Endothelial cell of umbilical vein (primary cell): ENCODE data around the gene SDHB. TPM values are rescaled to one million over a fixed set of nuclear protein-coding genes. Genes with fewer than 3 reads are reported as not detected.

Experiments
- BruUV-seq: library from RNA; stranded (reverse); fragments of 400-500 nt; replicated peaks from 2 replicates; lab custom pipeline; 2021; lab: Mats Ljungman, UMichigan
- CTCF ChIA-PET: fragments of 300-600, 350-600 bp; sonication (Branson Sonifier 250); formaldehyde crosslinking; loops from one replicate; lab custom pipeline; 2021; ENCODE audit warnings: antibody characterized with exemption, inconsistent platforms; lab: Charles Lee
- POLR2A ChIA-PET: fragments of 300-600, 350-600 bp; sonication (Branson Sonifier 250); formaldehyde crosslinking; loops from one replicate; lab custom pipeline; 2021; ENCODE audit warnings: antibody characterized with exemption, inconsistent platforms; lab: Charles Lee
- DNase-seq: peaks from one replicate; pipeline ENCODE4 v3.0.0-alpha.2; 2011; ENCODE audit warnings: low read depth, low spot score
- FAIRE-seq: peaks from 2 replicates; lab custom pipeline; 2011; peaks lifted over from hg19 to GRCh38; lab: Jason Lieb, UNC
- H2AFZ ChIP-seq: 2 replicates; pipeline ENCODE4 v1.6.0; 2012; ENCODE audit warnings: low read depth, low read length, control low read depth, inconsistent platforms
- H3K27ac ChIP-seq: 2 replicates; pipeline ENCODE4 v1.5.1; 2011; ENCODE audit warnings: low read depth, mild to moderate bottlenecking, control low read depth, low read length, moderate library complexity; ENCODE audit not compliant: insufficient read depth
- H3K27me3 ChIP-seq, 2 experiments: 2 replicates each; pipeline versions ENCODE4 v1.6.0 to v1.6.1; 2011; ENCODE audit warnings: low read length in 2 of 2, mixed read lengths in 1 of 2; ENCODE audit not compliant: control insufficient read depth in 2 of 2, insufficient read depth in 2 of 2
- H3K36me3 ChIP-seq, 2 experiments: 2 replicates in 1 of 2; 3 replicates in 1 of 2; pipeline ENCODE4 v1.5.1; 2011; ENCODE audit warnings: low read length in 2 of 2, mild to moderate bottlenecking in 1 of 2, moderate library complexity in 1 of 2; ENCODE audit not compliant: control insufficient read depth in 2 of 2, insufficient read depth in 2 of 2; ENCODE audit errors: extremely low read depth in 1 of 2
- H3K4me1 ChIP-seq: 3 replicates; pipeline ENCODE4 v1.5.1; 2011; ENCODE audit warnings: mild to moderate bottlenecking, low read length; ENCODE audit not compliant: control insufficient read depth, insufficient read depth; ENCODE audit errors: extremely low read depth
- H3K4me2 ChIP-seq: 2 replicates; pipeline ENCODE4 v1.6.1; 2011; ENCODE audit warnings: low read length, control low read depth, mixed read lengths; ENCODE audit not compliant: insufficient read depth
- H3K4me3 ChIP-seq, 3 experiments: fragments of 200-600 bp in 1 of 3; sonication (generic), shearing (Covaris generic) in 1 of 3; replicated peaks in 1 of 3; 2 replicates each; pipeline ENCODE4 v1.5.1; 2011 to 2016; ENCODE audit warnings: control low read depth in 3 of 3, low read length in 3 of 3, mild to moderate bottlenecking in 2 of 3, inconsistent platforms in 1 of 3, low read depth in 1 of 3, moderate library complexity in 1 of 3; ENCODE audit not compliant: insufficient read depth in 1 of 3
- H3K79me2 ChIP-seq: 2 replicates; pipeline ENCODE4 v1.6.0; 2012; ENCODE audit warnings: low read length, inconsistent platforms; ENCODE audit not compliant: control insufficient read depth, insufficient read depth
- H3K9ac ChIP-seq: replicated peaks from 2 replicates; pipeline ENCODE3; 2011; ENCODE audit warnings: low read length, control low read depth; ENCODE audit not compliant: insufficient read depth; ENCODE audit errors: extremely low read depth
- H3K9me1 ChIP-seq: replicated peaks from 3 replicates; pipeline ENCODE4 v1.6.0; 2011; ENCODE audit warnings: mild to moderate bottlenecking, low read length; ENCODE audit not compliant: control insufficient read depth, insufficient read depth; ENCODE audit errors: extremely low read depth
- H3K9me3 ChIP-seq: replicated peaks from 2 replicates; pipeline ENCODE4 v1.5.1; 2012; ENCODE audit warnings: low read length, inconsistent platforms; ENCODE audit not compliant: control insufficient read depth, insufficient read depth
- H4K20me1 ChIP-seq: replicated peaks from 2 replicates; pipeline ENCODE3; 2011; ENCODE audit warnings: mild to moderate bottlenecking, low read length; ENCODE audit not compliant: control insufficient read depth, insufficient read depth; ENCODE audit errors: extremely low read depth
- CTCF ChIP-seq, 2 donors: IDR thresholded peaks; 1 replicate in 1 of 2; 2 replicates in 1 of 2; pipeline ENCODE4 v1.5.1; 2011; ENCODE audit warnings: low read length in 2 of 2, mild to moderate bottlenecking in 2 of 2, moderate library complexity in 2 of 2, control low read depth in 1 of 2, inconsistent platforms in 1 of 2, low read depth in 1 of 2; ENCODE audit not compliant: insufficient read depth in 1 of 2; ENCODE audit errors: extremely low read depth in 1 of 2
- EZH2 ChIP-seq: IDR thresholded peaks from 2 replicates; pipeline ENCODE4 v1.6.1; 2012; ENCODE audit warnings: borderline replicate concordance, low read depth, mild to moderate bottlenecking, moderate library complexity, low read length, inconsistent platforms; ENCODE audit not compliant: severe bottlenecking
- FOS ChIP-seq: IDR thresholded peaks from 2 replicates; pipeline ENCODE4 v1.6.1; 2011; ENCODE audit warnings: mild to moderate bottlenecking, low read length, moderate library complexity, borderline replicate concordance; ENCODE audit not compliant: insufficient read depth
- GATA2 ChIP-seq: IDR thresholded peaks from 2 replicates; pipeline ENCODE4 v1.7.0; 2011; ENCODE audit warnings: low read depth, mild to moderate bottlenecking, moderate library complexity, mixed read lengths, low read length; ENCODE audit not compliant: insufficient read length, insufficient read depth
- JUN ChIP-seq: IDR thresholded peaks from 2 replicates; pipeline ENCODE4 v1.6.1; 2011; ENCODE audit warnings: borderline replicate concordance, low read depth; ENCODE audit not compliant: insufficient read length, insufficient read depth
- MAX ChIP-seq: IDR thresholded peaks from 2 replicates; pipeline ENCODE4 v1.6.1; 2011; ENCODE audit not compliant: insufficient read depth, insufficient read length
- MYC ChIP-seq: IDR thresholded peaks from one replicate; pipeline ENCODE4 v1.6.1; 2011; ENCODE audit warnings: mild to moderate bottlenecking, low read depth, low read length
- POLR2A ChIP-seq: IDR thresholded peaks from 2 replicates; pipeline ENCODE4 v1.6.1; 2012; ENCODE audit warnings: low read depth, mild to moderate bottlenecking, control low read depth, low read length
- POLR2AphosphoS5 ChIP-seq: IDR thresholded peaks from 2 replicates; pipeline ENCODE4 v1.6.1; 2012; ENCODE audit warnings: low read depth, mild to moderate bottlenecking, control low read depth, low read length, moderate library complexity; ENCODE audit not compliant: insufficient read depth
- dilution Hi-C: fragments of 300-500 bp; cut with MboI; formaldehyde crosslinking; loops from one replicate; pipeline ENCODE4 v1.15.0; 2019; ENCODE audit warnings: low sequenced_read_pairs; ENCODE audit not compliant: extremely low pct_ligation_motif_present
- intact Hi-C: fragments of 100-400 bp; cut with micrococcal nuclease; formaldehyde crosslinking; loops from one replicate; pipeline ENCODE4 v1.10.0; 2022
- polyA plus RNA-seq, 4 experiments: library from polyadenylated mRNA; depleted of rRNA in 3 of 4; stranded (reverse) in 3 of 4; unstranded in 1 of 4; fragments of >200 nt; gene quantifications; 2 replicates each; pipeline versions ENCODE4 v1.2.1 to v1.2.3, GENCODE V29; 2011 to 2012; ENCODE audit warnings: missing spikeins in 1 of 4
- total RNA-seq: library from RNA; stranded (reverse); gene quantifications from 2 replicates; pipeline ENCODE4 v1.2.3, GENCODE V29; 2021

The SDHB gene
- total and polyA plus RNA-seq, 2 donors (not counting 3 experiments of a cell fraction or from before 2014, with no cell fraction given): 96.2 to 98.1 TPM

- Histone ChIP-seq H4K20me1 (no peaks in the 10 kb centered on the region), H3K4me1 (no peaks in the 10 kb centered on the region), H2AFZ (no peak overlapping the region), H3K36me3 (no peaks in the 10 kb centered on the region), H3K4me2 (no peak overlapping the region), H3K27me3 (no peaks in the 10 kb centered on the region), H3K4me3 (no peak overlapping the region), H3K9me3 (no peaks in the 10 kb centered on the region), H3K9me1 (no peaks in the 10 kb centered on the region), H3K79me2 (no peaks in the 10 kb centered on the region), H3K27ac (no peak overlapping the region), H3K9ac (no peak overlapping the region)
- POLR2A ChIA-PET: no interaction called here
- CTCF ChIA-PET: interaction anchor here (1.1 kb wide), 1 partner anchor 9 kb away, joined by 3 read pairs; no protein-coding TSS in a partner anchor
- FAIRE-seq (no peak), DNase-seq (no peak)
- intact Hi-C loops: no loop called here
- dilution Hi-C loops: no loop called here
- no peak for TF ChIP-seq GATA2
- no peak for TF ChIP-seq POLR2AphosphoS5
- no peak for TF ChIP-seq MYC
- no peak for TF ChIP-seq EZH2
- TF ChIP-seq MAX: no peak
- TF ChIP-seq FOS: no peak
- no peak for TF ChIP-seq JUN
- TF ChIP-seq POLR2A: no peak
- TF ChIP-seq CTCF (IDR thresholded peaks at IDR 0.05; ENCODE audit: extremely low read depth in 1 of 2, insufficient read depth in 1 of 2, low read depth in 1 of 2, low read length in 2 of 2): no peak
- BruUV-seq: no TSS peak
Measured at GRCh38 chr1:17069452-17070162, 15.8 kb upstream of the SDHB start.
